Mesenteric fat pad (tissue), 1 donor: ENCODE results near the gene MMD. TPM values are rescaled to one million over a fixed set of nuclear protein-coding genes. Genes with fewer than 3 reads are reported as not detected.

Experiments
- DNase-seq: peaks from one replicate; pipeline ENCODE4 v3.0.0-alpha.2; 2020; ENCODE audit warnings: low spot score
- total RNA-seq: library from RNA; stranded (reverse); fragmentation: NEBNext Ultra II Directional; extraction: Animal tissue kit (Norgen Biotek cat#: 25700); gene quantifications from one replicate; pipeline ENCODE4 v1.2.1, GENCODE V29; 2021
- donor health status: DM: yes; HTN: yes; CAD: no.

MMD gene
- total RNA-seq, 1 donor from 2014 or later, result 190 TPM

- DNase-seq, result no peak
Observed at GRCh38 chr17:55354010-55354409, 67.6 kb downstream of the MMD start.

GRCh38 chr17:55351226-55351625 lies 70.4 kb downstream of the MMD start:
- DNase-seq, result no peak

GRCh38 chr17:55350825-55351205 lies 70.8 kb downstream of the MMD start:
- DNase-seq, result no peak

GRCh38 chr17:55348749-55349354 lies 72.8 kb downstream of the MMD start:
- DNase-seq, result no peak

GRCh38 chr17:55347341-55347740 lies 74.3 kb downstream of the MMD start:
- no peak for DNase-seq

GRCh38 chr17:55346658-55347057 lies 75.0 kb downstream of the MMD start:
- DNase-seq, result no peak

- DNase-seq, result no peak
Observed at GRCh38 chr17:55345132-55345531, 76.5 kb downstream of the MMD start.

- DNase-seq, result no peak
Observed at GRCh38 chr17:55344514-55344997, 77.1 kb downstream of the MMD start.

- no peak for DNase-seq
Observed at GRCh38 chr17:55343900-55344513, 77.6 kb downstream of the MMD start.

- DNase-seq, result no peak
Observed at GRCh38 chr17:55342800-55343585, 78.6 kb downstream of the MMD start.

Other genes starting within 250 kb of the MMD start
- 3.3 TPM for gene HLF, start 156.9 kb downstream of the MMD start, total RNA-seq
- gene SMIM36, start 89.6 kb upstream of the MMD start, total RNA-seq, result not detected